Stimulated activated CD8-positive, alpha-beta memory T cell treated with anti-CD3 and anti-CD28 coated beads, Interleukin-12 subunit alpha, Interleukin-12 subunit beta, amount 100 ng/mL, for 4 hours (primary cell): ENCODE results near the gene DVL1.

Source experiments
- DNase-seq: peaks from one replicate; pipeline ENCODE4 v3.0.0-alpha.2; 2020; ENCODE audit warnings: low read depth

DVL1 gene

GRCh38 chr1:1355416-1355815, 6.2 kb upstream of the DVL1 start:
- DNase-seq, result no peak

GRCh38 chr1:1354271-1355247, 5.3 kb upstream of the DVL1 start:
- DNase-seq, result no peak

- DNase-seq, result no peak
These were observed 4.4 kb upstream of the DVL1 start for GRCh38 chr1:1353389-1354151.

- DNase-seq, result no peak
These were observed 3.7 kb upstream of the DVL1 start for GRCh38 chr1:1352786-1353388.

- DNase-seq, result no peak
These were observed 2.6 kb upstream of the DVL1 start for GRCh38 chr1:1351511-1352427.

GRCh38 chr1:1348420-1349255, 580 bp downstream of the DVL1 start:
- DNase-seq, result no peak

- DNase-seq, result no peak
These were observed 1.4 kb downstream of the DVL1 start for GRCh38 chr1:1347663-1348419.

- DNase-seq, result no peak
These were observed 2.1 kb downstream of the DVL1 start for GRCh38 chr1:1347026-1347595.

GRCh38 chr1:1346501-1346890, 2.7 kb downstream of the DVL1 start:
- no peak for DNase-seq

GRCh38 chr1:1345860-1346500, 3.2 kb downstream of the DVL1 start:
- DNase-seq, result no peak

GRCh38 chr1:1345384-1345783, 3.8 kb downstream of the DVL1 start:
- DNase-seq, result no peak

GRCh38 chr1:1344655-1345361, 4.4 kb downstream of the DVL1 start:
- DNase-seq, result peak; percentile 37

- DNase-seq, result no peak
These were observed 5.3 kb downstream of the DVL1 start for GRCh38 chr1:1343811-1344421.

- no peak for DNase-seq
These were observed 6.6 kb downstream of the DVL1 start for GRCh38 chr1:1342584-1343115.

GRCh38 chr1:1342061-1342562, 7.1 kb downstream of the DVL1 start:
- no peak for DNase-seq

- no peak for DNase-seq
These were observed 7.6 kb downstream of the DVL1 start for GRCh38 chr1:1341549-1342021.

GRCh38 chr1:1340791-1341548, 8.2 kb downstream of the DVL1 start:
- no peak for DNase-seq
